SJCRH30 (cell line): ENCODE data around the gene ASAH2. TPM values are rescaled to one million over a fixed set of nuclear protein-coding genes. Genes with fewer than 3 reads are reported as not detected.

Experiments
- total RNA-seq: library from RNA; depleted of rRNA; stranded (reverse); fragments of >200 nt; shearing (Covaris generic); gene quantifications from 2 replicates; pipeline ENCODE4 v1.2.3, GENCODE V29; 2014; rRNA removed

Gene ASAH2
- total RNA-seq, 1 experiment from 2014 or later, result 1.2 TPM

Other genes starting within 250 kb of the ASAH2 start
- gene WASHC2A, start 183.6 kb downstream of the ASAH2 start, total RNA-seq, result 14.3 and 16.8 TPM in 2 replicates